T-helper 17 cell (primary cell): ENCODE data around the gene TMEM164. TPM values are rescaled to one million over a fixed set of nuclear protein-coding genes. Genes with fewer than 3 reads are reported as not detected.

ENCODE experiments used
- ATAC-seq: fragments of 150-1000 bp; cut with Tn5 transposase; 2 replicates; pipeline ENCODE4 v1.10.0; 2021; ENCODE audit warnings: mild to moderate bottlenecking, moderate library complexity
- DNase-seq, 3 donors: peaks; one replicate each; pipeline versions ENCODE4 v3.0.0 to v3.0.0-alpha.2; 2020 to 2021
- H3K9me3 ChIP-seq: one replicate; pipeline ENCODE4 v1.7.0; 2013; ENCODE audit warnings: low read length, mild to moderate bottlenecking; ENCODE audit not compliant: control insufficient read depth, poor library complexity, severe bottlenecking
- H3K27ac Mint-ChIP-seq: one replicate; pipeline ENCODE4 v1.8.0; 2022; ENCODE audit warnings: mild to moderate bottlenecking, moderate library complexity, mixed read lengths
- H3K27me3 Mint-ChIP-seq: one replicate; pipeline ENCODE4 v1.8.0; 2022; ENCODE audit warnings: mixed read lengths
- H3K36me3 Mint-ChIP-seq: one replicate; pipeline ENCODE4 v1.8.0; 2022; ENCODE audit warnings: low read depth, mixed read lengths
- H3K4me1 Mint-ChIP-seq: one replicate; pipeline ENCODE4 v1.8.0; 2022; ENCODE audit warnings: mild to moderate bottlenecking, mixed read lengths
- H3K4me3 Mint-ChIP-seq: one replicate; pipeline ENCODE4 v1.8.0; 2022; ENCODE audit warnings: mild to moderate bottlenecking, moderate library complexity, mixed read lengths
- total RNA-seq, 4 donors: library from RNA in 2 of 4; stranded (reverse) in 2 of 4; gene quantifications; one replicate each; pipeline ENCODE4 v1.2.3 and lab custom pipeline; 2022 to 2026

TMEM164 gene
- total RNA-seq, 2 donors from 2014 or later = 15.1 to 32.7 TPM

DNA sequence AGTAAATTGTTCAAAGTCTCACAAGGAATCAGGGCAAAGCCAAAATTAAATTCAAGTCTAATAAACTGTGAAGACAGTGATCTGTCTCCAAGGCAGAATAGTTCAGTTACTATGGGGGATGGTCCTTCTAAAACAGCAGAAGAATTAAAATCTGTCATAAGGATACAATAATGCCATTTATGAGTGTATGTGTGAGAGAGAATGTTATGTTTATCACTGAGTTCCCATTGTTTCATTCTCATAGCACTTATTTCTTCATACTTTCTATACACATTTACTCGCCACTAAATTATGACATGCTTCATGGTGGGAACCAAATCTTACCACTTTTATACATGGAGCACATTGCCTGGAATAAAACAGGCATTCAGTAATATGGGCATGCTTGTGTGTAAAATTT, 212.5 kb downstream of the TMEM164 start:
- H3K9me3 ChIP-seq = no peaks in the 10 kb centered on the region
- DNase-seq (no peak), ATAC-seq (no peak)
- H3K4me1 Mint-ChIP-seq = peaks cover 5% of the 10 kb centered on the region
- H3K36me3 Mint-ChIP-seq = no peaks in the 10 kb centered on the region
- no peak overlapping the region for H3K27ac Mint-ChIP-seq
- no peak overlapping the region for H3K4me3 Mint-ChIP-seq
- no peaks in the 10 kb centered on the region for H3K27me3 Mint-ChIP-seq

DNA sequence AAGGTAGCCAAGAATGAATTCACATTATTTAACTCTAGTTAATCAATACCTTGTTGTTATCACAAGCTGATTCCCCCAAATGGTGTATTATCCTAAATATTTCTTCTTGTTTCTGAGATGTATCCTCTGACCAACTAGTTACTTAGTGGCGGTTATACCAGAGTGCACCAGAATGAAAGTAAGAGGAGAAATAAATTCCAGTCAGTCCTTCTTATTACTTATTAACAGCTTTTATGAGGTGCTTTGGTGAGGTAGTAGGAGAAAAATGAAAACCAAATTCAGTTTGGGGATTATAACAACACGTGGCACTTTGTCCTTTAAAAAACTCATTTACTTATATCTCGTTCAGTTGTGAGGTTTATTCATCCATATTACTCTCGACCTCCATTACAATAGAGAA, 213.1 kb downstream of the TMEM164 start:
- no peaks in the 10 kb centered on the region for H3K9me3 ChIP-seq
- no peak for ATAC-seq
- DNase-seq = no peak
- Mint-ChIP-seq H3K36me3 (no peaks in the 10 kb centered on the region), H3K27me3 (no peaks in the 10 kb centered on the region), H3K4me3 (no peak overlapping the region), H3K27ac (no peak overlapping the region), H3K4me1 (peaks cover 5% of the 10 kb centered on the region)

DNA sequence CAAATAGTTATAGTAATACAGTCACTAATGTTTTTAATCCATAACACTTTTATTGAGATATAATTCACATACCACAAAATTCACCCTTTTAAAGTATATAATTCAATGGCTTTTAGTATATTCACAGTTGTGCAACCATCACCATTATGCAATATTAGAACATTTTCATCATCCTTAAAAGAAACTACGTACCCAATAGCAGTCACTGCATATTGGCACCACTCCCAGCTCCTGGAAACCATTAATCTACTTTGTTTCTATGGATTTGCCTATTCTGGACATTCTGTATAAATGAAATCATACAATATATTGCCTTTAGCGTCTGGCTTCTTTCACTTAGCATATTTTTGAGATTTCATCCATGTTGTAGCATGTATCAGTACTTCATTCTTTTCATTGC, 215.7 kb downstream of the TMEM164 start:
- Mint-ChIP-seq H3K4me1 (peaks cover 11% of the 10 kb centered on the region), H3K4me3 (no peak overlapping the region), H3K27ac (no peak overlapping the region), H3K27me3 (no peaks in the 10 kb centered on the region), H3K36me3 (no peaks in the 10 kb centered on the region)
- no peaks in the 10 kb centered on the region for H3K9me3 ChIP-seq
- ATAC-seq (no peak), DNase-seq (no peak)

DNA sequence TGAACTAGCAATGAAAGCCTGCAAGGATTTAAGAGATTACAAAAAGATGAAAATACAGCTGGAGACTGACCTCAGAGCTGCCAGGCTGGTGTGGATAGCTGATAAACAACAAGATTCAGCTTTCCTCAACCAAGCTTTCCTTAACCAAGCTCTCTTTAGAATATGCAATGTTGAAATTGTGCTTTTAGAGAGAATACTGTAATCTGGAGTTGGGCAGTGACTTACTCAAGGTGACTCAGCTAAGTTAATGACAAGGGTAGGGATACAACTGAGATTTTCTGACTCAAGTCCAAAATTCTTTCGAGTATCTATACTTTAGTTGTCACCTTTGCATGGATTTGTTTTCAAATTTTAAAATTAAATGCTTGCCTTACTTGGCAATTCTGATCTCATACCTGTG, 217.0 kb downstream of the TMEM164 start:
- H3K36me3 Mint-ChIP-seq = no peaks in the 10 kb centered on the region

DNA sequence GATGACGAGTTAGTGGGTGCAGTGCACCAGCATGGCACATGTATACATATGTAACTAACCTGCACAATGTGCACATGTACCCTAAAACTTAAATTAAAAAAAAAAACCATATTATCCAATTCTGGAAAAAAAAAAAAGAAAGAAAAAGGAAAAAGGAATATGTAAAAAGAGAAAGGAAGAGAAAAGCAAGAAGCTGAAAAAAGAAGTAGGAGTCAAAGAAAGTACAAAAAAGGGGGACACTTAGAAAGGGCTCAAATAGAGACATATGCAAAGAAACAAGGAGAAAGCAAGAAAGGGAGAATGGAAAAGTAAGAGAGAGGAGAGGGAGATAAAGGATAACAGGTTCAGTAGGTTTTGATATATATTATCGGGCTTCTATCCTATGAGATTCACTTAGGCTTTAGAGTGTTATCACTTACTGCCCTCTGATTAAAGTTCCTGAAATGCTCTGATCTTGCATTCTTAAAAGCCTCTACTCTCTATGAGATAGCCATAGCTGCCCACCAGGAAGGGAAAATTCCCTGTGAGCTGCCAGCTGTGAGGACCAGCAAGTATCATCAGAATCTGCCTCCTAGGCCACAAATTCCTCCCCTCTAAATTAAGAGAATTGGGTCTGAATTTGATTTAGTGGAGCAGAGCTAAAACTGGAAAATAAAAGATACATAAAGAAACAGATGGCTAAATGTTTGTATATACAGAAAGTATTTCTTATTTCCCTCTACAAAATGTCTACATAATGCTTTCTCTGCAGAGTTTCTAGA, 219.8 kb downstream of the TMEM164 start:
- Mint-ChIP-seq H3K4me3 (no peak overlapping the region), H3K27ac (no peak overlapping the region), H3K27me3 (no peaks in the 10 kb centered on the region), H3K4me1 (peaks cover 10% of the 10 kb centered on the region), H3K36me3 (peaks cover 2% of the 10 kb centered on the region)
- ATAC-seq (no peak), DNase-seq (no peak)
- H3K9me3 ChIP-seq = no peaks in the 10 kb centered on the region

More for the DNA sequence above, 217.0 kb downstream of the TMEM164 start:
- Mint-ChIP-seq H3K27ac (no peak overlapping the region), H3K4me1 (peaks cover 7% of the 10 kb centered on the region), H3K27me3 (no peaks in the 10 kb centered on the region), H3K4me3 (no peak overlapping the region)
- no peak for ATAC-seq
- no peaks in the 10 kb centered on the region for H3K9me3 ChIP-seq
- DNase-seq = no peak

DNA sequence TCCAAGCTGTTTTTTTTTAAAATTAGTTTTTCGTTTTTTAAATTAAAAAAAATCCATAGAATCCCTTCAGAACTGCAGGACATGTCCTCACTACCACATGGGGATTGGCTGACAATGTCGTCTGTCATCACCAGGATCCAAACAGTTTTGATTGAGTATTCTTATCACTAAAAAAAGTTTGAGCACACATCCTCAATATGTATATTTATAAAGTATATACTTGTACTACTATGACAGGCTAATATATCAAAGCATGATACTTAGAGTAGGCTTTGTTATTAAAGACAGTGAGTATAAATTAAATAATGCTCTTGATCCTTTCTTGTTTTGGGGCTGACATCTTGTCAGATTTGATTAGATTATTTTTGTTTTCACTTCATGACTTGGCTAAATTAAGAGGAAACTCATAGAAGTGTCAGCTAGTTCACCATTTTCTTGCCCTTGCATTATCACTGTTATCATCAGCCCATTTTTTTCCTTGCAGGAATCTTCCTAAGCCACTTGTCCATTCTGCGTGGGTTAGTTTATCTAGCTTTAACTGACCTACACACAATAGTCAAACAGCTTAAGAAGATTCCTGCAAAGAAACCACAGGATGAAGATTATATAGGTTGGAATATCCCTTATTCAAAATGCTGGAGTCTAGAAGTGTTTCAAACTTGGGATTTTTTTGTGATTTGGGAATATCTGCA, 222.2 kb downstream of the TMEM164 start:
- H3K27ac Mint-ChIP-seq = no peak overlapping the region
- H3K9me3 ChIP-seq = no peaks in the 10 kb centered on the region
- ATAC-seq = no peak
- no peaks in the 10 kb centered on the region for H3K27me3 Mint-ChIP-seq
- H3K4me3 Mint-ChIP-seq = no peak overlapping the region
- H3K4me1 Mint-ChIP-seq = peaks cover 8% of the 10 kb centered on the region
- DNase-seq = no peak
- peaks cover 2% of the 10 kb centered on the region for H3K36me3 Mint-ChIP-seq

DNA sequence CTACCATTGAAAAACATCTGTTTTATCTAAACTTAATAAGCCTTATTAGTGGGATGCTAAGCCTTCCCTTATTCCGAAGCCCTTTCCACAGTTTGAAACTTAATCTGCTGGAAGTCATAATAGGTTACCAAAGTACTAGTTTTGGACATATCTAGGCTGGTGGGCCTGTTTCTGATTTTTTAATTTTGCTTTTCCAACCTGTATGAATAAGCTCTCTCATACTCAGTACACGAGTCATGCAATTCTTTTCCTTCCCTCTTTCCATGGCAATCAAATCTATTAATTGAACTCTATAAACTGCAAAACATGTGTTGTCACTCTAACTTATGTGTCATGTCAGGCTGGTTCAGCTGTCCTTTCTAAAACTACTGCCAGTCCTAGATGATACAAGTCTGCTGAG, 224.0 kb downstream of the TMEM164 start:
- Mint-ChIP-seq H3K36me3 (peaks cover 7% of the 10 kb centered on the region), H3K4me1 (peaks cover 12% of the 10 kb centered on the region), H3K27ac (peak overlapping the region; percentile 91), H3K27me3 (no peaks in the 10 kb centered on the region), H3K4me3 (no peak overlapping the region)
- no peaks in the 10 kb centered on the region for H3K9me3 ChIP-seq
- DNase-seq (no peak), ATAC-seq (no peak)
